Natural killer cell (primary cell): Measurements from ENCODE around the gene DCTN1. TPM values are rescaled to one million over a fixed set of nuclear protein-coding genes. Genes with fewer than 3 reads are reported as not detected.

Experiments used
- ATAC-seq, 3 donors: fragments of 150-1000 bp in 2 of 3; fragments of 200-7000 bp in 1 of 3; cut with Tn5 transposase; 1 replicate in 1 of 3; 2 replicates in 2 of 3; pipeline ENCODE4 v1.10.0; 2021; ENCODE audit warnings: mild to moderate bottlenecking in 2 of 3, moderate library complexity in 2 of 3
- DNase-seq, 2 donors: peaks; one replicate each; pipeline versions ENCODE4 v3.0.0 to v3.0.0-alpha.2; 2013 to 2021; ENCODE audit warnings: mixed read lengths in 1 of 2
- H3K27ac ChIP-seq: one replicate; pipeline ENCODE4 v1.5.1; 2013; ENCODE audit warnings: mild to moderate bottlenecking, low read length
- H3K27me3 ChIP-seq: one replicate; pipeline ENCODE4 v1.6.1; 2013; ENCODE audit warnings: low read length; ENCODE audit not compliant: control insufficient read depth, insufficient read depth
- H3K36me3 ChIP-seq: one replicate; pipeline ENCODE4 v1.6.1; 2013; ENCODE audit warnings: low read length; ENCODE audit not compliant: control insufficient read depth, insufficient read depth
- H3K4me1 ChIP-seq: one replicate; pipeline ENCODE4 v1.6.1; 2013; ENCODE audit warnings: low read length; ENCODE audit not compliant: control insufficient read depth, insufficient read depth
- H3K4me3 ChIP-seq: one replicate; pipeline ENCODE4 v1.5.1; 2013; ENCODE audit warnings: low read length
- H3K9me3 ChIP-seq: one replicate; pipeline ENCODE4 v1.6.1; 2013; ENCODE audit warnings: low read length; ENCODE audit not compliant: control insufficient read depth, insufficient read depth
- H3K27ac Mint-ChIP-seq, 2 donors: one replicate each; pipeline ENCODE4 v1.8.0; 2022; ENCODE audit warnings: mild to moderate bottlenecking in 2 of 2, mixed read lengths in 2 of 2, moderate library complexity in 1 of 2
- H3K27me3 Mint-ChIP-seq, 2 donors: one replicate each; pipeline ENCODE4 v1.8.0; 2022; ENCODE audit warnings: low read depth in 2 of 2, mixed read lengths in 2 of 2
- H3K36me3 Mint-ChIP-seq: one replicate; pipeline ENCODE4 v1.8.0; 2022; ENCODE audit warnings: mixed read lengths
- H3K4me1 Mint-ChIP-seq, 2 donors: one replicate each; pipeline ENCODE4 v1.8.0; 2022; ENCODE audit warnings: mixed read lengths in 2 of 2
- H3K4me3 Mint-ChIP-seq: one replicate; pipeline ENCODE4 v1.8.0; 2022; ENCODE audit warnings: mild to moderate bottlenecking, moderate library complexity, mixed read lengths
- H3K9me3 Mint-ChIP-seq, 2 donors: one replicate each; pipeline ENCODE4 v1.8.0; 2022; ENCODE audit warnings: mixed read lengths in 2 of 2
- CTCF ChIP-seq: fragments of 200-600 bp; IDR thresholded peaks from one replicate; pipeline ENCODE4 v1.8.0; 2022; ENCODE audit warnings: antibody characterized with exemption
- intact Hi-C: fragments of 100-400 bp; cut with micrococcal nuclease; formaldehyde crosslinking; loops from one replicate; pipeline ENCODE4 v1.14.2; 2022
- total RNA-seq, 4 donors: library from RNA; stranded (reverse); fragments of 120-200 nt in 1 of 4; gene quantifications; one replicate each; pipeline versions ENCODE4 v1.2.3 to v1.2.4, GENCODE V29; 2013 to 2022

Gene DCTN1
- total RNA-seq, 3 donors from 2014 or later (not counting 1 experiment from before 2014, with no cell fraction given): 103 to 116 (median 116) TPM

- H3K36me3 ChIP-seq: no peaks in the 10 kb centered on the region
- H3K27me3 Mint-ChIP-seq: peaks cover 0 to 3% of the 10 kb centered on the region in 2 donors
- H3K27ac Mint-ChIP-seq: no peak overlapping the region
- DNase-seq (no peak), ATAC-seq (no peak)
- intact Hi-C loops: no loop called here
- H3K4me1 Mint-ChIP-seq: no peaks in the 10 kb centered on the region
- H3K9me3 ChIP-seq: no peaks in the 10 kb centered on the region
- no peak overlapping the region for H3K27ac ChIP-seq
- no peak for TF ChIP-seq CTCF
- no peaks in the 10 kb centered on the region for H3K27me3 ChIP-seq
- H3K4me3 Mint-ChIP-seq: no peak overlapping the region
- no peaks in the 10 kb centered on the region for H3K4me1 ChIP-seq
- H3K4me3 ChIP-seq: no peak overlapping the region
- H3K36me3 Mint-ChIP-seq: no peaks in the 10 kb centered on the region
- H3K9me3 Mint-ChIP-seq: no peaks in the 10 kb centered on the region
Observed at GRCh38 chr2:74312913-74313312, 67.2 kb downstream of the DCTN1 start.

Other genes starting within 250 kb of the DCTN1 start
- 10 to 100 TPM in 2 of 3 donors, 1 to 10 TPM in 1; 8.1 to 13.8 (median 11.9) TPM for gene BOLA3, start 232.4 kb downstream of the DCTN1 start, total RNA-seq
- 100 to 1,000 TPM; 211 to 239 (median 222) TPM for gene MOB1A, start 201.4 kb downstream of the DCTN1 start, total RNA-seq
- gene MTHFD2, start 181.7 kb downstream of the DCTN1 start, total RNA-seq: 10 to 100 TPM; 28.7 to 41.1 (median 40.5) TPM
- 1 to 10 TPM; 5.3 to 8.4 (median 8.0) TPM for gene SLC4A5, start 36.9 kb downstream of the DCTN1 start, total RNA-seq
- 1 to 10 TPM; 1.7 to 3.2 (median 1.7) TPM for gene C2orf81, start 41.3 kb upstream of the DCTN1 start, total RNA-seq
- 10 to 100 TPM; 28.0 to 35.3 (median 28.0) TPM for gene WDR54, start 41.4 kb upstream of the DCTN1 start, total RNA-seq
- gene RTKN, start 61.6 kb upstream of the DCTN1 start, total RNA-seq: 10 to 100 TPM; 11.0 to 26.5 (median 15.1) TPM
- gene INO80B, start 74.8 kb upstream of the DCTN1 start, total RNA-seq: 10 to 100 TPM; 34.0 to 48.0 (median 37.7) TPM
- 10 to 100 TPM; 65.1 to 68.3 (median 65.4) TPM for gene WBP1, start 78.1 kb upstream of the DCTN1 start, total RNA-seq
- 10 to 100 TPM; 87.0 to 93.4 (median 91.5) TPM for gene MOGS, start 85.1 kb upstream of the DCTN1 start, total RNA-seq
- gene MRPL53, start 92.4 kb upstream of the DCTN1 start, total RNA-seq: 10 to 100 TPM; 42.4 to 49.7 (median 42.4) TPM
- gene CCDC142, start 102.7 kb upstream of the DCTN1 start, total RNA-seq: 10 to 100 TPM; 14.9 to 25.2 (median 15.6) TPM
- 10 to 100 TPM; 51.3 to 59.7 (median 53.1) TPM for gene TTC31, start 102.8 kb upstream of the DCTN1 start, total RNA-seq
- gene LBX2, start 119.3 kb upstream of the DCTN1 start, total RNA-seq: 1 to 10 TPM; 1.7 to 1.9 (median 1.8) TPM
- 10 to 100 TPM; 22.9 to 35.9 (median 33.2) TPM for gene PCGF1, start 127.4 kb upstream of the DCTN1 start, total RNA-seq
- gene TLX2, start 134.1 kb upstream of the DCTN1 start, total RNA-seq: under 1 TPM in 2 of 3 donors, not detected in 1; 0.23 to 0.45 TPM
- gene DQX1, start 145.9 kb upstream of the DCTN1 start, total RNA-seq: under 1 TPM in 2 of 3 donors, not detected in 1; 0.21 to 0.43 TPM
- 100 to 1,000 TPM; 234 to 242 (median 237) TPM for gene AUP1, start 149.4 kb upstream of the DCTN1 start, total RNA-seq
- gene HTRA2, start 149.6 kb upstream of the DCTN1 start, total RNA-seq: 10 to 100 TPM; 32.1 to 47.6 (median 45.2) TPM
- gene LOXL3, start 173.6 kb upstream of the DCTN1 start, total RNA-seq: 1 to 10 TPM in 1 of 3 donors, under 1 TPM in 2; 0.43 to 2.0 (median 0.93) TPM
- gene DOK1, start 174.4 kb upstream of the DCTN1 start, total RNA-seq: 10 to 100 TPM; 17.4 to 24.9 (median 23.9) TPM